Measurements from ENCODE around the gene SUMO2.

GRCh38 chr17:75208161-75208560 is 25.4 kb upstream of the SUMO2 start:
- TF ChIP-seq CTCF (optimal IDR thresholded peaks at IDR 0.05 in 1 of 3, IDR thresholded peaks at IDR 0.05 in 1 of 3, conservative IDR thresholded peaks at IDR 0.05 in 1 of 3; ENCODE audit: extremely low read depth in 1 of 3, insufficient read depth in 2 of 3, low read length in 3 of 3) = no peak
- TF ChIP-seq EZH2 (IDR thresholded peaks at IDR 0.05; ENCODE audit: low read length) = no peak
